ENCODE results near the gene PRSS22. TPM values are rescaled to one million over a fixed set of nuclear protein-coding genes. Genes with fewer than 3 reads are reported as not detected.
A peak's percentile ranks its signal among the peaks of the same experiment; 100 is the strongest.

The PRSS22 gene
- total RNA-seq, 1 experiment from 2014 or later, result 3.9 TPM

GRCh38 chr16:2874912-2875362, 17.0 kb upstream of the PRSS22 start:
- peak; percentile 76 for DNase-seq (ENCODE audit: low spot score)
- Mint-ChIP-seq H3K4me1 (peaks cover 11% of the 10 kb centered on the region), H3K27ac (no peak overlapping the region), H3K4me3 (no peak overlapping the region), H3K27me3 (ENCODE audit: low read depth) (peaks cover 49% of the 10 kb centered on the region), H3K9me3 (peaks cover 6% of the 10 kb centered on the region), H3K36me3 (no peaks in the 10 kb centered on the region)
- CTCF ChIA-PET, result interaction anchor here (0.6 to 2.4 kb wide), 25 partner anchors 8 to 951 kb away, joined by 3 to 22 read pairs (median 4); partner anchors contain the start of genes FLYWCH1, FLYWCH2, KREMEN2 and PRSS22
- POLR2A ChIA-PET, result interaction anchor here (0.6 to 0.7 kb wide), 3 partner anchors 19 to 135 kb away, joined by 3 to 5 read pairs (median 4); no protein-coding TSS in a partner anchor
- TF ChIP-seq ZNF219 (CRISPR knock-in tag; IDR thresholded peaks at IDR 0.05; ENCODE audit: borderline replicate concordance) (no peak), ELF4 (CRISPR knock-in tag; IDR thresholded peaks at IDR 0.05; ENCODE audit: low read depth) (no peak), IRF2 (CRISPR knock-in tag; IDR thresholded peaks at IDR 0.05; ENCODE audit: borderline replicate concordance, low read depth) (no peak), HMGXB4 (CRISPR knock-in tag; IDR thresholded peaks at IDR 0.05) (peak; percentile 68; the same call in 1 of the 2 replicates), ATF3 (CRISPR knock-in tag; conservative IDR thresholded peaks at IDR 0.05) (no peak), CTCF (IDR thresholded peaks at IDR 0.05) (peak; percentile 75)
- peak; percentile 99 for ATAC-seq

- no peak overlapping the region for H3K27ac Mint-ChIP-seq
- H3K36me3 Mint-ChIP-seq, result no peaks in the 10 kb centered on the region
- H3K27me3 Mint-ChIP-seq (ENCODE audit: low read depth), result peaks cover 49% of the 10 kb centered on the region
- H3K4me3 Mint-ChIP-seq, result no peak overlapping the region
- H3K4me1 Mint-ChIP-seq, result peaks cover 11% of the 10 kb centered on the region
- no peaks in the 10 kb centered on the region for H3K9me3 Mint-ChIP-seq
- DNase-seq (ENCODE audit: low spot score) (no peak), ATAC-seq (peak; percentile 8; the same call in 1 of the 2 replicates)
- CTCF ChIA-PET, result interaction anchor here (0.6 to 2.4 kb wide), 25 partner anchors 9 to 950 kb away, joined by 3 to 22 read pairs (median 4); partner anchors contain the start of genes FLYWCH1, FLYWCH2, KREMEN2 and PRSS22
- TF ChIP-seq SMAD4 (CRISPR knock-in tag; IDR thresholded peaks at IDR 0.05) (no peak), E2F1 (CRISPR knock-in tag; IDR thresholded peaks at IDR 0.05) (no peak), ZNF281 (CRISPR knock-in tag; IDR thresholded peaks at IDR 0.05) (0 out of 2 replicates have a peak, but pooled peaks have one; percentile 25)
- POLR2A ChIA-PET, result interaction anchor here (0.6 to 0.7 kb wide), 3 partner anchors 19 to 136 kb away, joined by 3 to 5 read pairs (median 4); no protein-coding TSS in a partner anchor
Observed at GRCh38 chr16:2874032-2874911, 16.3 kb upstream of the PRSS22 start.

- H3K9me3 Mint-ChIP-seq, result no peaks in the 10 kb centered on the region
- ATAC-seq, result no peak
- POLR2A ChIA-PET, result interaction anchor here (2.0 kb wide), 1 partner anchor 11 kb away, joined by 6 read pairs; the partner anchor contains the start of gene FLYWCH2
- H3K27me3 Mint-ChIP-seq (ENCODE audit: low read depth), result peaks cover 61% of the 10 kb centered on the region
- CTCF ChIA-PET, result interaction anchor here (0.6 to 1.8 kb wide), 10 partner anchors 11 to 321 kb away, joined by 3 to 13 read pairs (median 6); partner anchors contain the start of genes FLYWCH2 and PRSS21
- no peak overlapping the region for H3K27ac Mint-ChIP-seq
- no peak for DNase-seq (ENCODE audit: low spot score)
- H3K4me1 Mint-ChIP-seq, result peaks cover 11% of the 10 kb centered on the region
- H3K36me3 Mint-ChIP-seq, result no peaks in the 10 kb centered on the region
- H3K4me3 Mint-ChIP-seq, result no peak overlapping the region
- TF ChIP-seq PREB (CRISPR knock-in tag; IDR thresholded peaks at IDR 0.05; ENCODE audit: borderline replicate concordance) (no peak), ZNF671 (CRISPR knock-in tag; IDR thresholded peaks at IDR 0.05) (no peak), ATF2 (CRISPR knock-in tag; IDR thresholded peaks at IDR 0.05; ENCODE audit: borderline replicate concordance, low read depth) (no peak), NR1H2 (CRISPR knock-in tag; IDR thresholded peaks at IDR 0.05) (no peak)
Observed at GRCh38 chr16:2871926-2872325, 14.0 kb upstream of the PRSS22 start.

Data from WTC11 (cell line).